RWPE1 (cell line): ENCODE results near the gene PGC.

ENCODE experiments used
- CTCF ChIA-PET: fragments of 350-600 bp; sonication (Branson Sonifier 250); formaldehyde crosslinking; extraction: SDS; loops from one replicate; lab custom pipeline; 2021; lab: Yijun Ruan, JAX
- POLR2A ChIA-PET: fragments of 400-600 bp; formaldehyde crosslinking; extraction: SDS; loops from one replicate; lab custom pipeline; 2020; ENCODE audit warnings: antibody characterized with exemption; ENCODE audit not compliant: low non-redundant PET; lab: Yijun Ruan, JAX
- DNase-seq: peaks from one replicate; pipeline ENCODE4 v3.0.0; 2012; ENCODE audit warnings: low spot score
- H3K27ac ChIP-seq: fragments of 450-650 bp; 2 replicates; pipeline ENCODE4 v1.5.1; 2017
- TF ChIP-seq, protein P1 (sequence below): fragments of 450-650 bp; conservative IDR thresholded peaks from 2 replicates; pipeline ENCODE4 v1.5.1; 2017; ENCODE audit warnings: low read depth, mild to moderate bottlenecking

The PGC gene

DNA sequence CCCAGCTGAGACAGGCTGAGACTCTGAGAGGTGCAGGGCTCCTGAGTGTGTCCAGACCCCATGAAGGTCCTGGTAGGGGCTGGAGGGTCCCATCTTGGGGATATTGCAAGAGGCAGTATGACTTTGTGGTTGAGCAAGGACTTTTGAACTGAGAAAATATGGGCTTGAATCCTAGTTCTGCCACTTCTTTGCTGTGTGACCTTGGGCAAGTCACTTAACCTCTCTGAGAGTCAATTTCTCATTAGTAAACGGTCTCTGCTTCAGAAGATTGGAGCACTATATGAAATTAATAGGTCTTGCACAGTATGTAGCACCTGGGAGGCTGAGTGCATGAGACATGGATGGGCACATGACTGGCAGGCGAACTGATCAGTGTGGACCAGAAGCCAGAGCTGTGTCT lies 54.5 kb downstream of the PGC start:
- TF ChIP-seq, protein P1, sequence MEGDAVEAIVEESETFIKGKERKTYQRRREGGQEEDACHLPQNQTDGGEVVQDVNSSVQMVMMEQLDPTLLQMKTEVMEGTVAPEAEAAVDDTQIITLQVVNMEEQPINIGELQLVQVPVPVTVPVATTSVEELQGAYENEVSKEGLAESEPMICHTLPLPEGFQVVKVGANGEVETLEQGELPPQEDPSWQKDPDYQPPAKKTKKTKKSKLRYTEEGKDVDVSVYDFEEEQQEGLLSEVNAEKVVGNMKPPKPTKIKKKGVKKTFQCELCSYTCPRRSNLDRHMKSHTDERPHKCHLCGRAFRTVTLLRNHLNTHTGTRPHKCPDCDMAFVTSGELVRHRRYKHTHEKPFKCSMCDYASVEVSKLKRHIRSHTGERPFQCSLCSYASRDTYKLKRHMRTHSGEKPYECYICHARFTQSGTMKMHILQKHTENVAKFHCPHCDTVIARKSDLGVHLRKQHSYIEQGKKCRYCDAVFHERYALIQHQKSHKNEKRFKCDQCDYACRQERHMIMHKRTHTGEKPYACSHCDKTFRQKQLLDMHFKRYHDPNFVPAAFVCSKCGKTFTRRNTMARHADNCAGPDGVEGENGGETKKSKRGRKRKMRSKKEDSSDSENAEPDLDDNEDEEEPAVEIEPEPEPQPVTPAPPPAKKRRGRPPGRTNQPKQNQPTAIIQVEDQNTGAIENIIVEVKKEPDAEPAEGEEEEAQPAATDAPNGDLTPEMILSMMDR, result no peak
- ChIA-PET CTCF (interaction anchor here (1.1 kb wide), 1 partner anchor 42 kb away, joined by 3 read pairs; no protein-coding TSS in a partner anchor), POLR2A (no interaction called here)
- no peak for DNase-seq
- peak overlapping the region; percentile 55 for H3K27ac ChIP-seq

DNA sequence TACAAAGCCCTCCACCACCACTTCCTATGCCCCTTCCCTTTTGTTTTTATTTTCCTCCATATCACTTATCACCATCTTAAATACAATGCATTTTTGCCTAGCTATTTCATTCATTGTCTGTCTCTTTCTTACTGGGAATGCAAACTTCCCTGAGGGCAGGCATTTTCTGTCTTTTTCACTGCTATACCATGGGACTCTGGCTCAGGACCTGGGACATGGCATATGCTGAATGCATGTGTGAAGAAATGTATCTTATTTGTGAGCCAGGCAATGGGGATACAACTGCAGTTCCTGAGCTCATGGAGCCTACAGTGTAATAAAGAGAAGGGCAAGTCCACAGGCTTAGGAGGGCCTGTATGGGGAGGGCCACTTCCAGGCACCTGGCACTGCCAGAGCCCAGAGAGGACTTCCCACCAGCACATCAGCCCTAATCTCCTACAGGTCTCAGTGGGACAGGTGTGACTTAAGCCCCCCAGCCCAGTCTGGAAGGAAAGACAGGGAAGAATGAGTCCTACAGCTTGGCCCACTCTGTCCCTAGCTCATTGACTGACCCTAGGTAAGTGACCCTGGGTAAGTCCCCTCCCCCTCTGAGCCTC lies 55.0 kb downstream of the PGC start:
- DNase-seq, result no peak
- H3K27ac ChIP-seq, result no peak overlapping the region
- POLR2A ChIA-PET, result no interaction called here
- TF ChIP-seq, protein P1, result no peak
- CTCF ChIA-PET, result no interaction called here

DNA sequence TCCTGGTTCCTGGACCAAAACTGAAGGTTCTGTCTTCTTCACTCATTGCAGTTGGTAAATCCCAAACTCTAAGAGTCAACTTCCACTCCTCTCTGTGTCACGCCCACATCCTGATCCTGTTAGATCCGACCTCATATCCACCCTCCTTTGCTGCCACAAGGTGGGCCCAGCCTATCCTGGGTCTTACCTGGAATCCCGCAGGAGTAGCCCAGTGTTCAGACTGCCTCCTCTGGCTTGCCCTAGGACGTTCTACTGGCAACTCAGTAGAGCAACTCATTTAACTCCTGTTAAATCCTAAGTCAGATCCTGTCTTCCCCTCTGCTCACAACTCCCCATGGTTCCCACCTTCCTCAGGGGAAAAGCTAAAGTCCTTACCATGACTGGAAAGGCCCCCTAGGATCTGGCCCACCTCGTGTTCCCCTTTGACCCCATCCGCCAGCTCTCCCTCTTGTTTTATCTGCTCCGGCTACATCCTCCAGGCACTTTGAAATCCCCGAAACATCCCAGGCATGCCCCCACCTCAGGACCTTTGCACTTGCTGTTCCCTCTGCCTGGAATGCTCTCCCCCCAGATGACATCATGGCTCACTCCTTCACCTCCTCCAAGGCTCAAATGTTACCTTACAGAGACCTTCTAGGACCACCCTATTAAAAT lies 55.6 kb downstream of the PGC start:
- CTCF ChIA-PET, result no interaction called here
- POLR2A ChIA-PET, result no interaction called here
- 0 out of 2 replicates have a peak overlapping the region, but pooled peaks have one; percentile 77 for H3K27ac ChIP-seq
- no peak for DNase-seq
- TF ChIP-seq, protein P1, result no peak

DNA sequence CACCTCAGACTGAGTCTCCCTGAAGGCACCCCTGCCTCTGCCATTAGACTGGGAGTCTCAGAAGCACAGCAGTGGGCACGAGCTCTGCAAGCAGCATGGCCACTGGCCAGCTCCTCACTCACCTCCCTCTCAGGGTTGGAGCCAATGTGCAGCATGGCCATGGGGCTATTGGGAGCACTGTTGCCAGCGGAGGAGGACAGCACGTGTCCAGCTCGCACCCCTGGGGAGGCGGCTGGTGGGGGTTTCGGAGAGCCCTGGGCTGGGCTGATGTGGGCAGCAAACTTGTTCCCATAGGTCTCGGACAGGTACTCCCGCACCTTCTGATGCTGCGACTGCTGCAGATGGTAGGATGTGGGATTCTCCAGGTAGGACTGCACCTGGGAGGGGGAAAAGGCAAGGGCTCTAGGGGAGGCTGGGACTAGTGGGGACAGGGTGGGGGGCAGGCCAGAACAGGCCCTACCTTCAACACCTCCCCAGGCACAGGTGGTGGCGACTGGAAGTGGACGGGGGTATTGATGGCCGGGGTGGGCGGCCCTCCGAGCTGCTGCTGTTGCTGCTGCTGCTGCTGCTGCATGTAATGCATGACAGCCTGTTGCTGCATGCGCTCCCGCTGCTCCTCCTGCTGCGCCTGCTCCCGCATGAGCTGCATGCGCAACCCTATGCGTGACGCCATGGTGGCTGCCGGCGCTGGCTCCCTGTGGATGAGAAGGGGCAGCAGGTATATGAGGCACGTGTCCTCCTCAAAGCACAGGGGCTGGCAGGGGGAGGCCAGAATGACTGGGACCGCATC lies 56.5 kb downstream of the PGC start:
- TF ChIP-seq, protein P1, result no peak
- ChIA-PET CTCF (no interaction called here), POLR2A (no interaction called here)
- peak overlapping the region; percentile 77 for H3K27ac ChIP-seq
- DNase-seq, result no peak

DNA sequence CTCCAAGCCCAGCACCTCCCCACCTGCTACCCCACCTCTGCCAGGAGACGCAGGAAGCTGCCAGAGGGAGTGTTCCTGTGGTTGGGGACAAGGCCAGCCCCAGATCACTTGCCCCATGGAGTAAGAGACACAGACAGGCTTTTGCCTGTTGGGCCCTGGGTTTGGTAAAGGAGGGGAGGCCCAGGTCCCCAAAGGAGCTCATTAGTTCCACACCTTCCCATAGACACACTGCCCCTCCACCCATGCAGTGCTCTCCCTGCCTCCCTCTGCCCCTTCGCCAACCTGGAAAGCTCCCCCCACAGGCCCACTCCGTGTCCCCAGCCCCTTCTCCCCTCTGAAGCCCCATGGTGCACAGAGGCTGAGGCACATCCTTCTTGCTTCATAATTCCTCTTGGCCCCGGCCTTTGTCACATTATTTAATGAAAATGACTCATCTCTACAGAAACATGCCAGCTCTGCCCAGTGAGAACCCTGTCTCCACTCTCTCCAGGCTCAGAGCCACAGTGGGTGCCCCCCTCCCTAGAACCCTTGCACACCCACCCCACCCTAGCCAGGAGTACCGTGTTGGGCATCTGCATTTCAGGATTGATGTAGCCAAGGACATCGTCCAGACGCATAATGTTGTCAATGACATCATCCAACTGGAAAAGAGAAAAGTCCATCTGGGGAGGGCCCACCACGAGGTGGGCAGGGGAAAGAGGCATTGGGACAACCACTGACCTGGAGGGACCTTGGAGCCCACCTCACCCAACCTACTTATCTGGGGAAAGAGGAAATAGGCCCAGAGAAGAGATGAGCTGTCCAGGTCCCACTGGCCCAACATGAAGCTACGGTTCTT lies 57.8 kb downstream of the PGC start:
- TF ChIP-seq, protein P1, result no peak
- ChIA-PET CTCF (interaction anchor here (0.6 to 0.7 kb wide), 3 partner anchors 75 to 97 kb away, joined by 3 read pairs; no protein-coding TSS in a partner anchor), POLR2A (interaction anchor here (0.6 kb wide), 1 partner anchor 774 kb away, joined by 5 read pairs; no protein-coding TSS in a partner anchor)
- no peak for DNase-seq
- H3K27ac ChIP-seq, result peak overlapping the region; percentile 77
